GM19463 (cell line): Measurements from ENCODE around the gene MBOAT2.

ENCODE experiments used
- ATAC-seq: cut with Tn5 transposase; IDR thresholded peaks from one replicate; pipeline ENCODE4 v1.9.1; 2021; ENCODE audit warnings: mild to moderate bottlenecking, moderate library complexity; ENCODE audit not compliant: unreplicated experiment

The MBOAT2 gene

GRCh38 chr2:8862230-8862629, 141.3 kb downstream of the MBOAT2 start:
- ATAC-seq = no peak

- no peak for ATAC-seq
Observed at GRCh38 chr2:8861797-8862196, 141.7 kb downstream of the MBOAT2 start.

- ATAC-seq = peak; percentile 61
Observed at GRCh38 chr2:8860239-8860638, 143.2 kb downstream of the MBOAT2 start.

- no peak for ATAC-seq
Observed at GRCh38 chr2:8858910-8859309, 144.6 kb downstream of the MBOAT2 start.

- no peak for ATAC-seq
Observed at GRCh38 chr2:8858264-8858663, 145.2 kb downstream of the MBOAT2 start.

GRCh38 chr2:8857709-8858108, 145.8 kb downstream of the MBOAT2 start:
- no peak for ATAC-seq

GRCh38 chr2:8856176-8856575, 147.3 kb downstream of the MBOAT2 start:
- ATAC-seq = no peak

GRCh38 chr2:8855010-8855409, 148.5 kb downstream of the MBOAT2 start:
- no peak for ATAC-seq

GRCh38 chr2:8853426-8853825, 150.1 kb downstream of the MBOAT2 start:
- no peak for ATAC-seq

GRCh38 chr2:8851811-8852560, 151.5 kb downstream of the MBOAT2 start:
- ATAC-seq = no peak

GRCh38 chr2:8850845-8851487, 152.5 kb downstream of the MBOAT2 start:
- no peak for ATAC-seq

GRCh38 chr2:8849327-8849726, 154.2 kb downstream of the MBOAT2 start:
- ATAC-seq = no peak

- no peak for ATAC-seq
Observed at GRCh38 chr2:8848328-8849100, 155.0 kb downstream of the MBOAT2 start.

- ATAC-seq = no peak
Observed at GRCh38 chr2:8847400-8847799, 156.1 kb downstream of the MBOAT2 start.

- ATAC-seq = no peak
Observed at GRCh38 chr2:8841932-8842331, 161.6 kb downstream of the MBOAT2 start.

- no peak for ATAC-seq
Observed at GRCh38 chr2:8840475-8841091, 162.9 kb downstream of the MBOAT2 start.

GRCh38 chr2:8839189-8839965, 164.1 kb downstream of the MBOAT2 start:
- ATAC-seq = no peak

GRCh38 chr2:8837795-8838140, 165.7 kb downstream of the MBOAT2 start:
- ATAC-seq = no peak

- peak; percentile 92 for ATAC-seq
Observed at GRCh38 chr2:8836971-8837794, 166.3 kb downstream of the MBOAT2 start, which contains the start of gene KIDINS220. TSS of gene KIDINS220 (minus strand) at chr2:8837613. CDS start at chr2:8827093, 10,520 bp downstream.

- no peak for ATAC-seq
Observed at GRCh38 chr2:8835279-8835678, 168.2 kb downstream of the MBOAT2 start.
